Mesothelial cell of epicardium (in vitro differentiated cells): ENCODE measurements around the gene UBA3. TPM values are rescaled to one million over a fixed set of nuclear protein-coding genes. Genes with fewer than 3 reads are reported as not detected.

Experiments used
- DNase-seq, 2 experiments: peaks; one replicate each; pipeline ENCODE4 v3.0.0; 2021; ENCODE audit warnings: low spot score in 2 of 2; ENCODE audit not compliant: unreplicated experiment in 2 of 2
- H3K27ac Mint-ChIP-seq: 2 replicates; pipeline ENCODE4 v1.8.0; 2021; ENCODE audit warnings: mixed read lengths
- H3K27me3 Mint-ChIP-seq: 2 replicates; pipeline ENCODE4 v1.8.0; 2021; ENCODE audit warnings: low read depth, mixed read lengths
- H3K36me3 Mint-ChIP-seq: 2 replicates; pipeline ENCODE4 v1.8.0; 2021; ENCODE audit warnings: mixed read lengths
- H3K4me1 Mint-ChIP-seq: 2 replicates; pipeline ENCODE4 v1.8.0; 2021; ENCODE audit warnings: mixed read lengths
- H3K4me3 Mint-ChIP-seq: 2 replicates; pipeline ENCODE4 v1.8.0; 2021; ENCODE audit warnings: mild to moderate bottlenecking, moderate library complexity, mixed read lengths
- H3K9me3 Mint-ChIP-seq: 2 replicates; pipeline ENCODE4 v1.8.0; 2021; ENCODE audit warnings: mixed read lengths
- total RNA-seq: library from RNA; stranded (reverse); gene quantifications from 3 replicates; pipeline ENCODE4 v1.2.1, GENCODE V29; 2021
- TF ChIP-seq, protein P1 (sequence below): fragments of 200-600 bp; sonication (generic); IDR thresholded peaks from one replicate; pipeline ENCODE4 v1.5.0; 2021; ENCODE audit warnings: antibody characterized with exemption; ENCODE audit not compliant: unreplicated experiment

The UBA3 gene
- total RNA-seq, 1 donor from 2014 or later: 62.1 TPM

DNA sequence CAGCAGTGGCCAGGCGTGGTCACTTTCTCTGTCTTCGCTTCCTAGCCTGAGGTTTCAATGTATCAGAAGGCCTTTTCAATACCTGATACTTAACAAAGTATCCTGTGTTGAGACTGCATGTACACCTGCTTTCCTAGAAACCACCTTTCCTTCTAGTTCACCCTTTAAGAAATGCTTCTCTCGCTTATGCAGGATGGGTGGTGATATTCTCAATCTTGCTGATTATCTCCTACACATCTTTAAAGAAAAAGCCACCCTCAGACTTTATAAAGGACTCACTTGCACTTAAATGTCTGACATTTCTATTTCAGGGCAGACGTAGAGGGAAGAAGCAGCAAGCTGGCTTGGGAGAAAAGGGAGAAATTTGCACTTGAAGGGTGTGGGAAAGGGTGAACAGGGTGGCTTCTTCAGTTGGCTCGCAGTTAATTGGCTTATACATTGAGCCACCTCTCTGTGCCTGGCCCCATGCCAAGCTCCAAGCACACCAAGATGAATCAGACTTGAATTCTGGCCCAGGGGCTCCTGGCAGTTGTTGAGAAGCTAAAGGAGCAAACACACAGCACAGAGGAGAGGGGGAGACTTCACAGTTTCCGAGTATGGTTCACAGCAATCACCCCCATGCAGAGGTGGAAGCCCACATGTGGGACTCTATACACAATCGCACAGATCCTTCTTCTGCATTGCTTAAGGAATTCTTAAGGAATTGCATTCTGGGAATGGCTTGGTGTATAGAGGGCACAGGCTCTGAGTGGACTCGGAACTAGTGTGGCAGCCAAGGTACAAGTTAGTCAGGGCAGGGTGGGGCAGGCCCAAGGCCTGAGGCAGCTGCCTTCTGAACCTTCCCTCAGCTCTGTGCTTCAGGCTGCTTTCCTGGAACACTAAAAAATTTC is 5.9 kb upstream of the UBA3 start:
- TF ChIP-seq, protein P1, sequence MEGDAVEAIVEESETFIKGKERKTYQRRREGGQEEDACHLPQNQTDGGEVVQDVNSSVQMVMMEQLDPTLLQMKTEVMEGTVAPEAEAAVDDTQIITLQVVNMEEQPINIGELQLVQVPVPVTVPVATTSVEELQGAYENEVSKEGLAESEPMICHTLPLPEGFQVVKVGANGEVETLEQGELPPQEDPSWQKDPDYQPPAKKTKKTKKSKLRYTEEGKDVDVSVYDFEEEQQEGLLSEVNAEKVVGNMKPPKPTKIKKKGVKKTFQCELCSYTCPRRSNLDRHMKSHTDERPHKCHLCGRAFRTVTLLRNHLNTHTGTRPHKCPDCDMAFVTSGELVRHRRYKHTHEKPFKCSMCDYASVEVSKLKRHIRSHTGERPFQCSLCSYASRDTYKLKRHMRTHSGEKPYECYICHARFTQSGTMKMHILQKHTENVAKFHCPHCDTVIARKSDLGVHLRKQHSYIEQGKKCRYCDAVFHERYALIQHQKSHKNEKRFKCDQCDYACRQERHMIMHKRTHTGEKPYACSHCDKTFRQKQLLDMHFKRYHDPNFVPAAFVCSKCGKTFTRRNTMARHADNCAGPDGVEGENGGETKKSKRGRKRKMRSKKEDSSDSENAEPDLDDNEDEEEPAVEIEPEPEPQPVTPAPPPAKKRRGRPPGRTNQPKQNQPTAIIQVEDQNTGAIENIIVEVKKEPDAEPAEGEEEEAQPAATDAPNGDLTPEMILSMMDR: no peak
- H3K27ac Mint-ChIP-seq: peak overlapping the region; percentile 94
- DNase-seq: peak; percentile 49 to 58
- no peaks in the 10 kb centered on the region for H3K27me3 Mint-ChIP-seq
- no peaks in the 10 kb centered on the region for H3K36me3 Mint-ChIP-seq
- peak overlapping the region; percentile 95 for H3K4me3 Mint-ChIP-seq
- peaks cover 57% of the 10 kb centered on the region for H3K4me1 Mint-ChIP-seq
- no peaks in the 10 kb centered on the region for H3K9me3 Mint-ChIP-seq

DNA sequence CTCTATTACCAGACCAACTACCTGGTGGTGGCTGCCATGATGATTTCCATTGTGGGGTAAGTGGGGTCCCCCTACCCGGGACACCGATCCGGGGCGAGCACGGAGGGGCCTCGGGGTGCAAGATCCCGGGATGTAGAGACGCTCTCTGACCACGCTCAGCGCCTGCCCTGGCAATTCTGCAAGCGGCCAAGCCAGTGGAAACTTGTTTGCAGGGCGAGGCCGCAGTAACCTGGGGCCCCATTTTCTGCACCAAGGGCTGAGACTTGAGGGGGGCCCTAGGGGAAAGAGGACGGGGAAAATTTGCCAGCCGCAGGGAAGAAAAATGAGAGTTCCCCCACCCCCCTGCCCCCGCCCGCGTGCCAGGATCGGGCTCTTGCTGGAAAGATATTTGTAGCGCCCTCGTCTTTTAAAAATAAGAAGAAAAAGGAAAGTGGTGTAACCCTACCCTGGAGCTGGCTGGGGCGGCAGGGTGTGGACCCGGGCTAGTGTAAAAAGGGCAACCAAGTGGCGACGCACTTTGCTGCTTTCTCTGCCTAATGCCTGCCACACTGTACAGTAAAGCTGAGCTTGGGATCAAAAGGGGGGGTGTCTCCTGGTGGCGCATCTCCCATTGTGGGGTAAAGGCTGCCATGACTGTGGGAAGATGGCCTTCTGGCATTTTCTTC is 5.1 kb upstream of the UBA3 start:
- TF ChIP-seq, protein P1: no peak
- Mint-ChIP-seq H3K4me3 (peak overlapping the region; percentile 95), H3K4me1 (peaks cover 55% of the 10 kb centered on the region), H3K36me3 (no peaks in the 10 kb centered on the region), H3K27ac (peak overlapping the region; percentile 94), H3K27me3 (no peaks in the 10 kb centered on the region), H3K9me3 (no peaks in the 10 kb centered on the region)
- no peak for DNase-seq

- Mint-ChIP-seq H3K4me3 (peak within 1 kb of the TSS; percentile 95), H3K4me1 (peaks cover 48% of the 10 kb centered on the region), H3K27me3 (no peaks in the 10 kb centered on the region), H3K9me3 (no peaks in the 10 kb centered on the region), H3K27ac (peak within 1 kb of the TSS; percentile 94), H3K36me3 (no peaks in the 10 kb centered on the region)
- peak; percentile 78 to 88 for DNase-seq
- TF ChIP-seq, protein P1: no peak
Measured at GRCh38 chr3:69084326-69085167, 4.4 kb upstream of the UBA3 start, which contains the start of gene ARL6IP5. Gene ARL6IP5 (plus strand): TSS chr3:69084937. CDS start chr3:69085048, 111 bp downstream.

GRCh38 chr3:69082805-69083204 is 2.6 kb upstream of the UBA3 start:
- DNase-seq: no peak
- peak overlapping the region; percentile 62 for H3K27ac Mint-ChIP-seq
- H3K36me3 Mint-ChIP-seq: no peaks in the 10 kb centered on the region
- H3K27me3 Mint-ChIP-seq: no peaks in the 10 kb centered on the region
- TF ChIP-seq, protein P1: no peak
- H3K9me3 Mint-ChIP-seq: no peaks in the 10 kb centered on the region
- H3K4me3 Mint-ChIP-seq: no peak overlapping the region
- peaks cover 55% of the 10 kb centered on the region for H3K4me1 Mint-ChIP-seq

GRCh38 chr3:69082361-69082760 is 2.2 kb upstream of the UBA3 start:
- TF ChIP-seq, protein P1: no peak
- Mint-ChIP-seq H3K9me3 (no peaks in the 10 kb centered on the region), H3K27me3 (no peaks in the 10 kb centered on the region), H3K4me1 (peaks cover 55% of the 10 kb centered on the region), H3K27ac (peak overlapping the region; percentile 62), H3K36me3 (no peaks in the 10 kb centered on the region), H3K4me3 (no peak overlapping the region)
- DNase-seq: no peak
